Mesenchymal stem cell (in vitro differentiated cells and primary cell): ENCODE data around the gene TNPO2.
"Not testable (repeated sequence)": the region's sequence is repeated elsewhere in the genome, so short reads cannot be mapped to it uniquely, and the experiment has no call there.

ENCODE experiments used
- DNase-seq: peaks from one replicate; pipeline ENCODE4 v3.0.0-alpha.2; 2013
- H2AFZ ChIP-seq: one replicate; pipeline ENCODE4 v1.6.1; 2013; ENCODE audit warnings: low read depth, mild to moderate bottlenecking, control low read depth, inconsistent platforms, low read length, moderate library complexity
- H2AK5ac ChIP-seq: 2 replicates; pipeline ENCODE4 v1.6.1; 2013; ENCODE audit warnings: low read length, moderate library complexity, mild to moderate bottlenecking, inconsistent platforms; ENCODE audit not compliant: severe bottlenecking
- H2BK120ac ChIP-seq: one replicate; pipeline ENCODE4 v1.6.1; 2013; ENCODE audit warnings: low read depth, mild to moderate bottlenecking, inconsistent platforms, low read length, moderate library complexity
- H2BK12ac ChIP-seq, 2 experiments: one replicate each; pipeline ENCODE4 v1.6.1; 2013; ENCODE audit warnings: inconsistent platforms in 2 of 2, low read length in 2 of 2, mild to moderate bottlenecking in 2 of 2, moderate library complexity in 2 of 2, control low read depth in 1 of 2
- H2BK15ac ChIP-seq: one replicate; pipeline ENCODE4 v1.6.1; 2013; ENCODE audit warnings: mild to moderate bottlenecking, low read depth, inconsistent platforms; ENCODE audit not compliant: poor library complexity, severe bottlenecking
- H2BK5ac ChIP-seq: 2 replicates; pipeline ENCODE4 v1.6.1; 2013; ENCODE audit warnings: low read depth, mild to moderate bottlenecking, low read length, control low read depth, inconsistent platforms; ENCODE audit not compliant: poor library complexity, severe bottlenecking
- H3K14ac ChIP-seq, 2 experiments: one replicate each; pipeline ENCODE4 v1.6.1; 2013; ENCODE audit warnings: inconsistent platforms in 2 of 2, low read length in 2 of 2, control low read depth in 1 of 2, mild to moderate bottlenecking in 1 of 2, moderate library complexity in 1 of 2
- H3K18ac ChIP-seq, 2 experiments: one replicate each; pipeline ENCODE4 v1.6.1; 2013; ENCODE audit warnings: inconsistent platforms in 2 of 2, low read length in 2 of 2, control low read depth in 1 of 2, low read depth in 1 of 2, mild to moderate bottlenecking in 1 of 2
- H3K23ac ChIP-seq, 2 experiments: one replicate each; pipeline ENCODE4 v1.6.1; 2013; ENCODE audit warnings: inconsistent platforms in 2 of 2, low read length in 2 of 2, mild to moderate bottlenecking in 2 of 2, moderate library complexity in 2 of 2, control low read depth in 1 of 2
- H3K27ac ChIP-seq: 2 replicates; pipeline ENCODE4 v1.5.1; 2013; ENCODE audit warnings: mild to moderate bottlenecking, moderate library complexity, low read length, control low read depth, inconsistent platforms; ENCODE audit not compliant: poor library complexity, severe bottlenecking
- H3K27me3 ChIP-seq, 2 experiments: 2 replicates each; pipeline versions ENCODE4 v1.6.1 to v1.7.0; 2013; ENCODE audit warnings: low read length in 2 of 2, mild to moderate bottlenecking in 2 of 2, moderate library complexity in 2 of 2, control low read depth in 1 of 2, inconsistent platforms in 1 of 2; ENCODE audit not compliant: control insufficient read depth in 1 of 2, insufficient read depth in 1 of 2
- H3K36me3 ChIP-seq, 2 experiments: 2 replicates each; pipeline versions ENCODE4 v1.6.1 to v1.7.0; 2013; ENCODE audit warnings: low read length in 2 of 2, control low read depth in 1 of 2, inconsistent platforms in 1 of 2, low read depth in 1 of 2, mild to moderate bottlenecking in 1 of 2; ENCODE audit not compliant: insufficient read depth in 2 of 2, control insufficient read depth in 1 of 2
- H3K4ac ChIP-seq, 2 experiments: one replicate each; pipeline ENCODE4 v1.6.1; 2013; ENCODE audit warnings: inconsistent platforms in 2 of 2, low read length in 2 of 2, mild to moderate bottlenecking in 2 of 2, moderate library complexity in 2 of 2, control low read depth in 1 of 2, low read depth in 1 of 2
- H3K4me1 ChIP-seq: 2 replicates; pipeline ENCODE4 v1.6.1; 2013; ENCODE audit warnings: low read depth, low read length, control low read depth; ENCODE audit not compliant: control insufficient read depth, insufficient read depth
- H3K4me2 ChIP-seq: 2 replicates; pipeline ENCODE4 v1.6.1; 2013; ENCODE audit warnings: low read length, mild to moderate bottlenecking, inconsistent platforms; ENCODE audit not compliant: poor library complexity, severe bottlenecking
- H3K4me3 ChIP-seq, 2 experiments: 2 replicates each; pipeline versions ENCODE4 v1.5.1 to v1.7.0; 2013; ENCODE audit warnings: low read length in 2 of 2, mild to moderate bottlenecking in 2 of 2, control low read depth in 1 of 2, low read depth in 1 of 2; ENCODE audit not compliant: insufficient read depth in 1 of 2
- H3K79me1 ChIP-seq: replicated peaks from 2 replicates; pipeline ENCODE4 v1.6.1; 2013; ENCODE audit warnings: mild to moderate bottlenecking, control low read depth, low read length, inconsistent platforms; ENCODE audit not compliant: poor library complexity, severe bottlenecking
- H3K9ac ChIP-seq: 2 replicates; pipeline ENCODE4 v1.7.0; 2013; ENCODE audit warnings: mild to moderate bottlenecking, low read length, moderate library complexity
- H3K9me3 ChIP-seq: 2 replicates; pipeline ENCODE4 v1.7.0; 2013; ENCODE audit warnings: mild to moderate bottlenecking, low read length; ENCODE audit not compliant: control insufficient read depth
- H4K8ac ChIP-seq: one replicate; pipeline ENCODE4 v1.6.1; 2013; ENCODE audit warnings: inconsistent platforms, mild to moderate bottlenecking, low read length, moderate library complexity
- H4K91ac ChIP-seq: one replicate; pipeline ENCODE4 v1.6.1; 2013; ENCODE audit warnings: mild to moderate bottlenecking, low read length, inconsistent platforms
- WGBS: methylation state at CpG from one replicate; pipeline ENCODE4 v1.1.7; 2013; ENCODE audit warnings: mixed read lengths; 5-methylcytosine and 5-hydroxymethylcytosine counted together

Gene TNPO2

DNA sequence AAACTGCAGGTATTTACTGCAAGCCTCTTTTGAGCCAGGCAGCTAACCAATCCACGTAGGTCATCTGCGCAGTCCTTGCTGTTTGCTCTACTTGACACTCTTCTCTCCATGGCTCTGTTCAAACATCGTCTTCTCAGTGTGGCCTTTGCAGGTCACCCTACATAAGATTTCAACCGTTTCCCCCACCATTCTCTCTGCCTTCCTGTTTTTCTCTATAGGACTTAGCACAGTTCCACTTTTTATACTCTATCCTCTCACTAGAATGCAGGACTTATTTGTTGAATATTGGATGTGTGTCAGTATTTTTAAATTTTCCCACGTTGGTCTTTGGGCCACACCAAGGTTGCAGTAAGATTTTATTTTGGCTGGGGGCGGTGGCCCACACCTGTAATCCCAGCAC, 25.6 kb downstream of the TNPO2 start:
- Histone ChIP-seq H3K18ac (no peak overlapping the region), H4K91ac (no peak overlapping the region), H3K14ac (no peak overlapping the region), H3K79me1 (peaks cover 42% of the 10 kb centered on the region), H3K23ac (no peak overlapping the region), H3K9me3 (no peaks in the 10 kb centered on the region), H3K27me3 (no peaks in the 10 kb centered on the region), H3K4me3 (no peak overlapping the region), H3K4me1 (peaks cover 19% of the 10 kb centered on the region), H2BK120ac (no peak overlapping the region), H3K4me2 (no peak overlapping the region), H2AK5ac (no peak overlapping the region), H2BK5ac (no peak overlapping the region), H3K36me3 (peaks cover 58 to 62% of the 10 kb centered on the region in 2 experiments), H2BK15ac (no peak overlapping the region), H3K9ac (no peak overlapping the region), H2BK12ac (no peak overlapping the region), H3K4ac (no peak overlapping the region), H3K27ac (no peak overlapping the region), H2AFZ (no peak overlapping the region), H4K8ac (no peak overlapping the region)
- WGBS: 94% methylated on average over 6 of the region's 6 CpGs
- no peak for DNase-seq

DNA sequence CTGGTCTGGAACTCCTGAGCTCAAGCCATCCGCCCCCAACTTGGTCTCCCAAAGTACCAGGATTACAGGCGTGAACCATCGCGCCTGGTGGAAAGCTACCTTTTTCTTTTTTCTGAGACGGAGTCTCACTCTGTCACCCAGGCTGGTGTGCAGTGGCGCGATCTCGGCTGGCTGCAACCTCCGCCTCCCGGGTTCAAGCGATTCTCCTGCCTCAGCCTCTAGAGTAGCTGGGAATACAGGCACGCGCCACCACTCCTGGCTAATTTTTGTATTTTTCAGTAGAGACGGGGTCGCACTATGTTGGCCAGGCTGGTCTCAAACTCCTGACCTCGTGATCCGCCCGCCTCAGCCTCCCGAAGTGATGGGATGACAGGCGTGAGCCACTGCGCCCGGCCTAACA, 26.3 kb downstream of the TNPO2 start:
- peak overlapping the region; percentile 91 for H3K9ac ChIP-seq
- H2BK120ac ChIP-seq, DNase-seq, H3K4me2 ChIP-seq, H3K9me3 ChIP-seq, H3K14ac ChIP-seq, H3K18ac ChIP-seq, H4K91ac ChIP-seq, H3K4ac ChIP-seq, H2BK5ac ChIP-seq, H3K23ac ChIP-seq, H2AK5ac ChIP-seq, H3K27me3 ChIP-seq, H2BK15ac ChIP-seq, H2AFZ ChIP-seq, H3K27ac ChIP-seq, H2BK12ac ChIP-seq: not testable (repeated sequence)
- peak overlapping the region in 1 of 2 experiments; percentile 97 for H3K4me3 ChIP-seq
- H4K8ac ChIP-seq: peak overlapping the region; percentile 85
- 97% methylated on average over 22 of the region's 22 CpGs for WGBS
- peaks cover 37% of the 10 kb centered on the region for H3K79me1 ChIP-seq
- H3K4me1 ChIP-seq: peaks cover 19% of the 10 kb centered on the region
- peaks cover 56 to 57% of the 10 kb centered on the region in 2 experiments for H3K36me3 ChIP-seq

GRCh38 chr19:12696366-12697335, 27.1 kb downstream of the TNPO2 start, which contains the start of gene FBXW9:
TSS of gene FBXW9 (minus strand) at chr19:12696631. CDS start at chr19:12696581, 50 bp downstream.
- Histone ChIP-seq H3K79me1 (peaks cover 32% of the 10 kb centered on the region), H2BK15ac (no peak within 1 kb of the TSS), H2AK5ac (peak within 1 kb of the TSS; percentile 57), H2BK120ac (no peak within 1 kb of the TSS), H2BK12ac (no peak within 1 kb of the TSS), H3K27me3 (no peaks in the 10 kb centered on the region), H4K91ac (no peak within 1 kb of the TSS), H3K18ac (peak within 1 kb of the TSS in 1 of 2 experiments; percentile 54), H3K4me1 (peaks cover 17% of the 10 kb centered on the region), H3K4me2 (peak within 1 kb of the TSS; percentile 96), H3K4me3 (peak within 1 kb of the TSS; percentile 84 to 97), H3K9ac (peak within 1 kb of the TSS; percentile 91), H3K4ac (peak within 1 kb of the TSS; percentile 42 to 67), H3K14ac (peak within 1 kb of the TSS in 1 of 2 experiments; percentile 84), H3K23ac (peak within 1 kb of the TSS in 1 of 2 experiments; percentile 81), H2BK5ac (peak within 1 kb of the TSS; percentile 24), H3K27ac (peak within 1 kb of the TSS; percentile 57), H4K8ac (peak within 1 kb of the TSS; percentile 86), H2AFZ (peak within 1 kb of the TSS; percentile 49), H3K36me3 (peaks cover 49 to 50% of the 10 kb centered on the region in 2 experiments), H3K9me3 (no peaks in the 10 kb centered on the region)
- 9% methylated on average over 59 of the region's 59 CpGs for WGBS
- DNase-seq: peak; percentile 95

- Histone ChIP-seq H2AK5ac (no peak overlapping the region), H2BK15ac (no peak overlapping the region), H2AFZ (peak overlapping the region; percentile 49), H2BK12ac (no peak overlapping the region), H3K36me3 (peaks cover 47 to 49% of the 10 kb centered on the region in 2 experiments), H3K79me1 (peaks cover 30% of the 10 kb centered on the region), H3K9me3 (no peaks in the 10 kb centered on the region), H2BK5ac (peak overlapping the region; percentile 24), H4K8ac (peak overlapping the region; percentile 80), H3K9ac (peak overlapping the region; percentile 91), H3K4me1 (peaks cover 17% of the 10 kb centered on the region), H3K14ac (no peak overlapping the region), H3K4me2 (peak overlapping the region; percentile 96), H2BK120ac (no peak overlapping the region), H4K91ac (no peak overlapping the region), H3K23ac (peak overlapping the region in 1 of 2 experiments; percentile 81), H3K18ac (no peak overlapping the region), H3K4ac (peak overlapping the region in 1 of 2 experiments; percentile 67), H3K27ac (no peak overlapping the region), H3K4me3 (peak overlapping the region; percentile 84 to 97), H3K27me3 (no peaks in the 10 kb centered on the region)
- 6% methylated on average over 33 of the region's 36 CpGs for whole genome bisulfite sequencing
- no peak for DNase-seq
Measured at GRCh38 chr19:12695997-12696365, 27.8 kb downstream of the TNPO2 start.
